ENCODE results near the gene RNF144A.

GRCh38 chr2:6906165-6906741, 11.0 kb upstream of the RNF144A start:
- TF ChIP-seq EZH2phosphoT487 (IDR thresholded peaks at IDR 0.05; ENCODE audit: insufficient read depth, low read depth): no peak
- no peak for TF ChIP-seq EZH2 (IDR thresholded peaks at IDR 0.05; ENCODE audit: insufficient read depth, poor library complexity, severe bottlenecking)
